ENCODE measurements around the gene OR3A1.
"Not testable (repeated sequence)": the region's sequence is repeated elsewhere in the genome, so short reads cannot be mapped to it uniquely, and the experiment has no call there.

Gene OR3A1, protein sequence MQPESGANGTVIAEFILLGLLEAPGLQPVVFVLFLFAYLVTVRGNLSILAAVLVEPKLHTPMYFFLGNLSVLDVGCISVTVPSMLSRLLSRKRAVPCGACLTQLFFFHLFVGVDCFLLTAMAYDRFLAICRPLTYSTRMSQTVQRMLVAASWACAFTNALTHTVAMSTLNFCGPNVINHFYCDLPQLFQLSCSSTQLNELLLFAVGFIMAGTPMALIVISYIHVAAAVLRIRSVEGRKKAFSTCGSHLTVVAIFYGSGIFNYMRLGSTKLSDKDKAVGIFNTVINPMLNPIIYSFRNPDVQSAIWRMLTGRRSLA

DNA sequence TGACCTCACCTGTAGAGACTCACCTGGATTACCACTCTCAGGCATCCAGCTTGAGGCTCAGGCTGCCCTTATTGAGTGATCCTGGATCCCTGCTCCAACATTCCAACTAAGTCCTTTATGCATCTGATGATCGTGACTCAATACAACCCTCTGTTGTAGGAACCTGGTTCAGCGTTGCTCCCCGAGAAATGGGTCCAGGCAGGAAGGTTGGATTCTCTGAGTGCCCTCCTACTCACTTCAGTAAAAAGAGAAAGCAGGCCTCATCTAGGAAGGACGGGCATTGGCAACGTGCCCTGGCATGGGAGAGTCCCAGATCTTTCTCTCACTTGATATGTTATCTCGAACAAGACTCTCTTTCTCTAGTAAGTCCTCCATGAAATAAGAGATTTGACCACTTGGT lies at the start of gene OR3A1:
Gene OR3A1 (minus strand): TSS at position 101 of the 400 bp plus-strand sequence. CDS start 5,778 bp downstream, outside the sequence.
- peaks cover 8% of the 10 kb centered on the region for H3K27me3 Mint-ChIP-seq
- no peak for DNase-seq
- H3K4me3 Mint-ChIP-seq: no peak within 1 kb of the TSS
- ATAC-seq: no peak
- no peaks in the 10 kb centered on the region for H3K36me3 Mint-ChIP-seq (ENCODE audit: low read depth)
- no peaks in the 10 kb centered on the region for H3K9me3 Mint-ChIP-seq
- no peaks in the 10 kb centered on the region for H3K4me1 Mint-ChIP-seq
- no peak within 1 kb of the TSS for H3K27ac Mint-ChIP-seq

DNA sequence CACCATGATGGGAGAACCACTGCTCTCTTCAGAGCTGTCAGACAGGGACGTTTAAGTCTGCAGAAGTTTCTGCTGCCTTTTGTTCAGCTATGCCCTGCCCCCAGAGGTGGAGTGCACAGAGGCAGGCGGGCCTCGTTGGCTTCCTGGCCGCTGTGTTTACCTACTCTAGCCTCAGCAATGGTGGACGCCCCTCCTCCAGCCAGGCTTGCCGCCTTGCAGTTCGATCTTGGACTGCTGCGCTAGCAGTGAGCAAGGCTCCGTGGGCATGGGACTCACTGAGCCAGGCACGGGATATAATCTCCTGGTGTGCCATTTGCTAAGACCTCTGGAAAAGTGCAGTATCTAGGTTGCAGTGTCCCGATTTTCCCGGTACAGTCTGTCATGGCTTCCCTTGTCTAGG lies 44.6 kb upstream of the OR3A1 start:
- H3K4me3 Mint-ChIP-seq, ATAC-seq, H3K4me1 Mint-ChIP-seq: not testable (repeated sequence)

DNA sequence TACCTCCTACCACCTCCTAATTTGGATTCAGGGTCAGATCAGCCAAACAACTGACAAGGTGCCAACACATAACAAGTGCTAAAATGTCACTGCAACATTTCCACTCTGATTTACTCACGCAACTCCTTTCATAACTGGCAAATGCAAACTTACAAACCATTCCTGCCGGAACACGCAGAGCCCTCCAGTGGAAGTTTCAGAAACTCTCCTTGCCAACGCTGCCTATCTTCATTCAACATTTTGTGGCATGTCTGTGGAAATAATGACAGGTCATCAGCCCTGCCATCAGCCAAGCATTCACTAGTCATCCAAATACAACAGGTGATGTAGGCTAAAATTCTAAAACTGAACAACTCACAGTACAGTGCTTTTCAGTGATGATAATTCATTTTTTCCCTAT lies 37.7 kb upstream of the OR3A1 start:
- H3K27ac Mint-ChIP-seq: no peak overlapping the region
- H3K4me1 Mint-ChIP-seq: no peaks in the 10 kb centered on the region
- peaks cover 22% of the 10 kb centered on the region for H3K9me3 Mint-ChIP-seq
- peaks cover 8% of the 10 kb centered on the region for H3K27me3 Mint-ChIP-seq
- ATAC-seq (no peak), DNase-seq (no peak)
- H3K36me3 Mint-ChIP-seq (ENCODE audit: low read depth): peaks cover 7% of the 10 kb centered on the region
- H3K4me3 Mint-ChIP-seq: no peak overlapping the region

More for the DNA sequence above, 44.6 kb upstream of the OR3A1 start:
- H3K9me3 Mint-ChIP-seq: peaks cover 18% of the 10 kb centered on the region
- not testable (repeated sequence) for DNase-seq; H3K36me3 Mint-ChIP-seq (ENCODE audit: low read depth); H3K27ac Mint-ChIP-seq
- H3K27me3 Mint-ChIP-seq: peaks cover 13% of the 10 kb centered on the region

DNA sequence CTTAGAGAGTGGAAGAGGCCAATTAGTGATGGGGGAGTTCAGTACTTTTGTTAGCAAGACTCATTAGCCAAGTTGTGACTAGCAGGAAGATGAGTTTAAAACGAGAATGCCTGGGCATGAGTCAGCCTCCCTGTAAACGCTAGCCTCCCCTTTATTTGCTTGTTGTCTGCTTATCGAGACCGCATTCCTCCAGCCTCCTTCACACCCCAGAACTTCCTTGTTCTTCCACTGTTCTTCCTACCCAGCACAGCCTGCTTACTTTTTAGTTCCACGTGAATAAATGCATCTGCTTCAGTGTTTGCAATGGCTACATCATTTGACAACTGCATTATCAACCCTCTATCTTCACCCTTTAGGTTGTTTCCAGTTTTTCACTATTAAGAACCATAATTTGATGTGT lies 20.2 kb upstream of the OR3A1 start:
- Mint-ChIP-seq H3K27ac (no peak overlapping the region), H3K27me3 (peaks cover 4% of the 10 kb centered on the region), H3K9me3 (no peaks in the 10 kb centered on the region), H3K4me3 (no peak overlapping the region), H3K4me1 (no peaks in the 10 kb centered on the region), H3K36me3 (ENCODE audit: low read depth) (no peaks in the 10 kb centered on the region)
- ATAC-seq (no peak), DNase-seq (no peak)

DNA sequence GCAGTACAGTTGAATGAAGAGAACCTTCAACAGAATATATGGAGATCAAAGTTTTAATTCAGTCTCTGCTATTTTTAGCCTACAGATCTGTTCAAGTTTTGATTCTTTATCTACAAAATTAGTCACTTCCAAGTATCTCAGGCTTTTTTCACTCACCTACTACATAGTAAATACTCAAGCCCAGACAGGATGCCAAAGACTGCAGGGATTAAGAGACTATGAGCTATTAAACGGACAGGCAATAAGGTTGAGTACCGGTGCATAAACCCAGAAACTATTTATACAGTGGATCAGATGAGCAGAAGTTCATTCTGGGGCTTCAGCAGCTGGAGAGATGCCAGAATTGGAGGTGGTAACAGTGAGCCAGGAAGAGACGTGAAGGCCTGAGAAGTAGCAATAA lies 18.7 kb upstream of the OR3A1 start:
- H3K36me3 Mint-ChIP-seq (ENCODE audit: low read depth): no peaks in the 10 kb centered on the region
- peaks cover 2% of the 10 kb centered on the region for H3K27me3 Mint-ChIP-seq
- DNase-seq (no peak), ATAC-seq (no peak)
- H3K27ac Mint-ChIP-seq: no peak overlapping the region
- no peaks in the 10 kb centered on the region for H3K4me1 Mint-ChIP-seq
- H3K4me3 Mint-ChIP-seq: no peak overlapping the region
- H3K9me3 Mint-ChIP-seq: no peaks in the 10 kb centered on the region

DNA sequence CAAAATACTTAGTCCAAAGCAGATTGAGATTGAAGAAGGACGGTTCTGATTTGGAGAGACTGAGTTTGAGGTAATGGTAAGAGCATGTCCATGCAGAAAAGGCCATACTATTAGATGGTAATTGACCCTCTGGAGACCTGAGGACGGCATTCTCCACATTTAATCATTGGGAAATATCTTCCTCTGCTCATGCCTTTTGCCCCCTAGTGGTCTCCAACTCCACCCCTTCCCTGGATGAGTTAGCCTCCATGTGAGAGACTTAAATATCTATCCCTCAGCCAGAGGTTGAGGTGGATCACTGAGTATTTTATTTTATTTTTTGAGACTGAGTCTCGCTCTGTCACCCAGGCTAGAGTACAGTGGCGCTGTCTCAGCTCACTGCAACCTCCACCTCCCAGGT lies 10.4 kb upstream of the OR3A1 start:
- no peaks in the 10 kb centered on the region for H3K4me1 Mint-ChIP-seq
- no peaks in the 10 kb centered on the region for H3K36me3 Mint-ChIP-seq (ENCODE audit: low read depth)

DNA sequence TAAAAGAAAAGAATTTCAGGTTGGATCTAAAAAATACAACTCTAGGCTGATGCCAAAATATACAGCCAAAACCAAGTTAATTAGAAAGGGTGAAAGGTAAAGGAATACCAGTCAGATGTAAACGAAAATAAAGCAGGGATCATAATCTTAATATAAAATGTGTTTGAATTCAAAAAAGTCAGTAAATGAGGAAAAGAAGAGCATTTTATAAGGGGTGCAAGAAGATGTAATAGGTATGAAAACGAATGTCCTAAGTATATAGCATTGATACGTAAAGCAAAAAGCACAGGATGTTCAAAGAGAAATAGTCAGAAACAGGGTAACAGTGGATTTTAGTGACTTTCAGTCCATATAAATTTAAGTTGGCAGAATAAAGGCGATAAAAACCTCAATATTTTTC lies 2.5 kb downstream of the OR3A1 start:
- Mint-ChIP-seq H3K27me3 (peaks cover 14% of the 10 kb centered on the region), H3K36me3 (ENCODE audit: low read depth) (no peaks in the 10 kb centered on the region), H3K4me3 (no peak overlapping the region), H3K4me1 (no peaks in the 10 kb centered on the region), H3K27ac (no peak overlapping the region), H3K9me3 (no peaks in the 10 kb centered on the region)
- DNase-seq (no peak), ATAC-seq (no peak)

More for the DNA sequence above, 10.4 kb upstream of the OR3A1 start:
- Mint-ChIP-seq H3K27ac (no peak overlapping the region), H3K9me3 (no peaks in the 10 kb centered on the region), H3K27me3 (peaks cover 3% of the 10 kb centered on the region), H3K4me3 (no peak overlapping the region)
- DNase-seq (no peak), ATAC-seq (no peak)

DNA sequence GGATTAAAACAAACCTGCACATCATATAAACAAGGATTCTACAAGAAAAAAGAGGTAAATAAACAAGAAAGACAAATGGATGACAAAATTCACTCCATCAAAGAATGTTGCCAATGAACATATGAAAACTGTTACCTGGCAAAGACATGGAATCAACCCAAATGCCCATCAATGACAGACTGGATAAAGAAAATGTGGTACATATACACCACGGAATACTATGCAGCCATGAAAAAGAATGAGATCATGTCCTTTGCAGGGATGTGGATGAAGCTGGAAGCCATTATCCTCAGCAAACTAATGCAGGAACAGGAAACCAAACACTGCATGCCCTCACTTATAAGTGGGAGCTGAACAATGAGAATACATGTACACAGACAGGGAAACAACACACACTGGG lies 4.6 kb downstream of the OR3A1 start:
- H3K36me3 Mint-ChIP-seq (ENCODE audit: low read depth); H3K9me3 Mint-ChIP-seq; ATAC-seq; H3K4me1 Mint-ChIP-seq; DNase-seq; H3K4me3 Mint-ChIP-seq; H3K27ac Mint-ChIP-seq: not testable (repeated sequence)
- H3K27me3 Mint-ChIP-seq: peaks cover 23% of the 10 kb centered on the region

DNA sequence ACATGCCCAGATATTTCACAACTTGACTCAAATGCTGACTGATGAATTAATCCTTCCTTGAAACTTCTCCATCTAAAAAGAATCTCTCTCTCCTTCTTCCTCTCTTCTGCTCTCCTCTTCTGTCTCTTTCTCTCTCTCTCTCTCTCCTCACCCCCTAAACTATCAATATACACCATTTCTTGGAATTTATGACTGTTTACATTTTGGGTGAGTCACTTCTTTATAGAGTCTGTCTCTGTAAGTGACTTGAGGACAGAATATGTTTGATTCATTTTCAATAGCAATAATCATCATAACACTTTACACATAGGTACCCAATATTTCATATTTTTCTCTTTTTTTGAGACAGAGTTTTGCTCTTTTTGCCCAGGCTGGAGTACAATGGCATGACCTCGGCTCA lies 15.3 kb downstream of the OR3A1 start:
- DNase-seq (no peak), ATAC-seq (no peak)
- Mint-ChIP-seq H3K9me3 (no peaks in the 10 kb centered on the region), H3K27ac (no peak overlapping the region), H3K4me1 (no peaks in the 10 kb centered on the region), H3K4me3 (no peak overlapping the region), H3K27me3 (peaks cover 6% of the 10 kb centered on the region), H3K36me3 (ENCODE audit: low read depth) (no peaks in the 10 kb centered on the region)

DNA sequence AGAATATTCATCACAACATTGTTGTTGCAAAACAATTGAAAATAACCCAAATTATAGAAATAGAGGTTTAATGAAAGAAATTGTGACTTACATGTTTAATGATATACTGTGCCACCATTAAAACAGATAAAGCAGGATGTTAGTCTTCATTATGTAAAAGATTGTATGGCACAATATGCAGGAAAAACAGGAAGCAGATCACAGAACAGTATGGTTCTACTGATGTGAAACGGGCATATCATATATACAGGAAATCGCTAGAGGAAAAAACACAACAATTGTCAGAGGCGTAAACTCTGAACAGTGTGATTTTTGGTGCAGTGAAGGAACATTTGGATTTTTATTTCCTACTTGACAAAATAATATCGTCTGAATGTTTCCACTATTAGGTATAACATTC lies 22.0 kb downstream of the OR3A1 start:
- no peak overlapping the region for H3K4me3 Mint-ChIP-seq
- H3K4me1 Mint-ChIP-seq: no peaks in the 10 kb centered on the region
- ATAC-seq: no peak
- H3K27me3 Mint-ChIP-seq: no peaks in the 10 kb centered on the region
- H3K36me3 Mint-ChIP-seq (ENCODE audit: low read depth): peaks cover 6% of the 10 kb centered on the region
- H3K27ac Mint-ChIP-seq: no peak overlapping the region
- peaks cover 11% of the 10 kb centered on the region for H3K9me3 Mint-ChIP-seq
- DNase-seq: no peak

DNA sequence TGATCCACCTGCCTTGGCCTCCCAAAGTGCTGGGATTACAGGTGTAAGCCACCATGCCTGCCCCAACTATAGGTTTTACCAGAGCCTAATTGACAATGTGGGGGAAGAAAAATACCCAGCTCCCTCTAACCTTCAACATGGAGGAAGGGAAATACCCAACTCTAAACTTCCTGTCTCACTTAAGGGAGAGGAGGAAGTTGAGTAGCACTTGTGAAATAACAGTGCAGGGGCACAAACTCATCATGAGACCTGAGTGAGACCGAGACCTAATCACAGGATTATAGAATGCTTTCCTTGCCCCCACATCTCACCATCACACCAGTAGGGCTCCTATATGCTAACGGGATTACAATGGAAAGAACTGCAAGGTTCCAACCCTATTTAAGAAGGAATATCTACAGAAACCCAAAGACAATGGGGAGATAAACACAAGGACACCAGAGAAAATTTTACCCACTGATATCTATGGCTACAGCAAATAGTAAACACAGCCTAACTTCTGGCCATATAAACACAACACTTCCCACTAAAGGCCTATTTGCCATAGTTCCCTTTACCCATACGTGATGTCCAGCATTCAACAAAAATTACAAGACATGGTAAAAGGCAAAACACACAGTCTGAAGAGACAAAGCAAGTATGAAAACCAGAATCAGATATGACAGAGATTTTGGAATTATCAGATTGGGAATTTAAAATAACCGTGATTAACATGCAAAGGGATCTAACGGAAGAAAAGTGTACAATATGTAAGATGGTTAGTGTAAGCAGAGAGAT lies 26.9 kb downstream of the OR3A1 start:
- DNase-seq: no peak
- H3K9me3 Mint-ChIP-seq: peaks cover 19% of the 10 kb centered on the region
- H3K4me1 Mint-ChIP-seq: no peaks in the 10 kb centered on the region
- ATAC-seq: no peak
- H3K36me3 Mint-ChIP-seq (ENCODE audit: low read depth): peaks cover 6% of the 10 kb centered on the region
- H3K27me3 Mint-ChIP-seq: peaks cover 4% of the 10 kb centered on the region
- H3K4me3 Mint-ChIP-seq: no peak overlapping the region
- no peak overlapping the region for H3K27ac Mint-ChIP-seq

DNA sequence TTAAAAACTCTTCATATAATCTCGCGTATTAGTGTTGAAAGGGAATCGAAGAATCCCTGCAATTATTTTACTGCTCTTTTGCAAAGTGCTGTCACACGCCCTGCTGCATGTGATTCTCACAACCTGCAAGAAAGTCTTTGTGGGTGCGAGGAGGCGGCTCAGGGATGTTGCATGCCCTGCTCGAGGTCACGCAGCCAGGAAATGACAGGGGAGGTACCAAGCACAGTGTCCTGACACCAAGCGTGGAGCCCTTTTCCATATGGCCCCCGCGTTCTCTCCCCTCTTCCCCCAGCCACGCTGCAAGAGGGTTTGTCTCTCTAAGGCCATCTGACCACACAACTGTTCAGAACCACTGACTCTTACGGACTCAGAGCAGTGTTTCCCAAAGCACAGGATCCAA lies 37.6 kb downstream of the OR3A1 start:
- Mint-ChIP-seq H3K36me3 (ENCODE audit: low read depth) (no peaks in the 10 kb centered on the region), H3K4me1 (no peaks in the 10 kb centered on the region), H3K4me3 (no peak overlapping the region), H3K27ac (no peak overlapping the region), H3K27me3 (peaks cover 18% of the 10 kb centered on the region), H3K9me3 (no peaks in the 10 kb centered on the region)
- ATAC-seq: no peak
- DNase-seq: no peak

DNA sequence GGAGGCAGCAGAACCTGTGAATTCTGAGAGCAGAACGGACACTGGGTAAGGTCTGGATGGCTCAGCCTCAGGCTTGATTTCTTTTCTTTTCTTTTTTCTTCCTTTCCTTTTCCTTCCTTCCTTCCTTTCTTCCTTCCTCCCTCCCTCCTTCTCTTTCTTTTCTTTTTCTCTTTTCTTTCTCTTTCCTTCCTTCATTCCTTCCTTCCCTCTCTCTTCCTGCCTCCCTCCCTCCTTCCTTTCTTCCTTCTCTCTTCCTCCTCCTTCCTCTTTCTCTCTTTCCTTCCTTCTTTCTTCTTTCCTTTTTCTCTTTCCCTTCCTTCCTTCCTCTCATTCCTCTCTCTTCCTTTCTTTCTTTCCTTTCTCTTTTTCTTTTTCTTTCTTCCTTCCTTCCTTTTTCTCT lies 38.0 kb downstream of the OR3A1 start:
- ATAC-seq (no peak), DNase-seq (no peak)
- peaks cover 18% of the 10 kb centered on the region for H3K27me3 Mint-ChIP-seq
- no peak overlapping the region for H3K27ac Mint-ChIP-seq
- H3K9me3 Mint-ChIP-seq: no peaks in the 10 kb centered on the region
- H3K4me3 Mint-ChIP-seq: no peak overlapping the region
- no peaks in the 10 kb centered on the region for H3K4me1 Mint-ChIP-seq
- H3K36me3 Mint-ChIP-seq (ENCODE audit: low read depth): no peaks in the 10 kb centered on the region

DNA sequence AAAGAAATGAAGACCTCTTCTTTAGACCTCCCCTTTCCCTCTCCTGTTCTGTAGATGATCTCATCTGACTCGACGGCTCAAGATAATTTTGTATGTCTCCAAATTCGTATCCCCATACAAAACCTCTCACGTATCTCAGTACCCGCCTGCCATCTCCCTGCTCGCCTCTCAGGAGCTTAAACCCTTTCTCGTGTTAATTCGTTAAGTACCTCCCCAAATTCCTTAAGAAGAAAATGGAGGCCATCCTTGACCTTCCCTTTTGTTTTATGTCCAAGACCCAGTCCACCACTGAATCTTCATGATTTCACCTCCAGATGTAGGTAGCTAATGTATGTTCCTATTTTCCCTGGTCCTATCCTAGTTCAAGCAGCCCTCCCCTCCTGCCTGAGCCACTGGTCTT lies 41.6 kb downstream of the OR3A1 start:
- no peak overlapping the region for H3K4me3 Mint-ChIP-seq
- DNase-seq: no peak
- H3K4me1 Mint-ChIP-seq: no peaks in the 10 kb centered on the region
- ATAC-seq: no peak
- no peak overlapping the region for H3K27ac Mint-ChIP-seq
- H3K27me3 Mint-ChIP-seq: peaks cover 14% of the 10 kb centered on the region
- no peaks in the 10 kb centered on the region for H3K36me3 Mint-ChIP-seq (ENCODE audit: low read depth)
- H3K9me3 Mint-ChIP-seq: peaks cover 6% of the 10 kb centered on the region

DNA sequence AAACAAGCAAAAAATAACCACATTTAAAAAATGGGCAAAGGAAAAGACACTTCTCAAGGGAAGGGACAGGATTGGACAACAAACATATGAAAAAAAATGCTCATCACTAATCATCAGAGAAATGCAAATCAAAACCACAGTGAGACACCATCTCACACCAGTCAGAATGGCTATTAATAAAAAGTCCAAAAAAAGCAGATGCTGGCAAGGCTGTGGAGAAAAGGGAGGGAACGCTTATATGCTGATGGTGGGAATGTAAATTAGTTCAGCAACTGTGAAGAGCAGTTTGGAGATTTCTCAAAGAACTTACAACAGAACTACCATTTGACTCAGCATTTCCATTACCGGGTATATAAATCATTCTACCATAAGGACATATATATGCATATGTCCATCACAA lies 49.1 kb downstream of the OR3A1 start:
- not testable (repeated sequence) for H3K27ac Mint-ChIP-seq; H3K36me3 Mint-ChIP-seq (ENCODE audit: low read depth); DNase-seq; H3K4me3 Mint-ChIP-seq; H3K9me3 Mint-ChIP-seq; ATAC-seq; H3K4me1 Mint-ChIP-seq; H3K27me3 Mint-ChIP-seq

Measured in activated naive CD8-positive, alpha-beta T cell treated with anti-CD3 and anti-CD28 coated beads, Interleukin-2, amount 50 U/mL, for 24 hours (primary cell).